Renal pelvis (tissue), 12 donors: ENCODE results near the gene PRSS48. TPM values are rescaled to one million over a fixed set of nuclear protein-coding genes. Genes with fewer than 3 reads are reported as not detected.
"Not testable (repeated sequence)": the region's sequence is repeated elsewhere in the genome, so short reads cannot be mapped to it uniquely, and the experiment has no call there.

Experiments
- DNase-seq: peaks from one replicate; pipeline ENCODE4 v3.0.0-alpha.2; 2013
- long read RNA-seq, 16 experiments: transcript quantifications; one replicate each; lab custom pipeline, GENCODE V29; 2026
- polyA plus RNA-seq, 3 donors: library from polyadenylated mRNA; unstranded; fragments of 120-200 nt; gene quantifications; one replicate each; pipeline ENCODE4 v1.2.1, GENCODE V29; 2013; ENCODE audit not compliant: insufficient read length in 3 of 3

PRSS48 gene, protein sequence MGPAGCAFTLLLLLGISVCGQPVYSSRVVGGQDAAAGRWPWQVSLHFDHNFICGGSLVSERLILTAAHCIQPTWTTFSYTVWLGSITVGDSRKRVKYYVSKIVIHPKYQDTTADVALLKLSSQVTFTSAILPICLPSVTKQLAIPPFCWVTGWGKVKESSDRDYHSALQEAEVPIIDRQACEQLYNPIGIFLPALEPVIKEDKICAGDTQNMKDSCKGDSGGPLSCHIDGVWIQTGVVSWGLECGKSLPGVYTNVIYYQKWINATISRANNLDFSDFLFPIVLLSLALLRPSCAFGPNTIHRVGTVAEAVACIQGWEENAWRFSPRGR
- polyA plus RNA-seq, result not detected
- long read RNA-seq, donor 1, result 0 reads
- long read RNA-seq, donor 2, result 0 reads
- long read RNA-seq, donor 3, result 0 reads
- long read RNA-seq, donor 4, result 0 reads
- long read RNA-seq, donor 5, result 0 reads
- long read RNA-seq, donor 6, result 0 reads
- long read RNA-seq, donor 7, result 0 reads
- long read RNA-seq, donor 8, result 0 reads
- long read RNA-seq, donor 9, result 0 reads
- long read RNA-seq, donor 10, result 0 reads
- long read RNA-seq, donor 11, result 0 reads
- long read RNA-seq, donor 12, result 0 reads
- long read RNA-seq, donor 13, result 0 reads
- long read RNA-seq, donor 14, result 0 reads
- long read RNA-seq, donor 15, result 0 reads
- long read RNA-seq, donor 16, result 0 reads

GRCh38 chr4:151276787-151277562, at the start of gene PRSS48:
Gene PRSS48 (plus strand): TSS chr4:151277161. CDS start chr4:151277173, 12 bp downstream.
- peak; percentile 40 for DNase-seq

DNA sequence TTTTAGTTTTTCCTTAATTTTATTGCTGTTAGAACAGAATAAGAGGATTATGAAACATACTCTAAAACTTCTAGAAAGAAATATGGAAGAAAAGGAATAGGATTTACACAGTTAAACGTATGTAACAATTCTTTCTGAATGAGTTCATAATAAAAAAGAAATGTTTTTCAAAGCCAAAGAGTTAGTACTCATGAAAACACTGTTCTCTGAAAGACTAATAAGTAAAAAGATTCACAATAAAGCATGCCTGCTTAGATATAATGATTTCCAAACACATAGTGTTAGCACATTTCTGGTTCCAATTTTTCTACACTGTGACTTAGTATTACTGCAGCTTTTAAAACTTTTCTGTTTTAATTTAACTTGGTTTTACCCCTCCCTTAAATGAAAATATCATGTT, 49.8 kb upstream of the PRSS48 start:
- no peak for DNase-seq

GRCh38 chr4:151227731-151228130, 49.2 kb upstream of the PRSS48 start:
- no peak for DNase-seq

DNA sequence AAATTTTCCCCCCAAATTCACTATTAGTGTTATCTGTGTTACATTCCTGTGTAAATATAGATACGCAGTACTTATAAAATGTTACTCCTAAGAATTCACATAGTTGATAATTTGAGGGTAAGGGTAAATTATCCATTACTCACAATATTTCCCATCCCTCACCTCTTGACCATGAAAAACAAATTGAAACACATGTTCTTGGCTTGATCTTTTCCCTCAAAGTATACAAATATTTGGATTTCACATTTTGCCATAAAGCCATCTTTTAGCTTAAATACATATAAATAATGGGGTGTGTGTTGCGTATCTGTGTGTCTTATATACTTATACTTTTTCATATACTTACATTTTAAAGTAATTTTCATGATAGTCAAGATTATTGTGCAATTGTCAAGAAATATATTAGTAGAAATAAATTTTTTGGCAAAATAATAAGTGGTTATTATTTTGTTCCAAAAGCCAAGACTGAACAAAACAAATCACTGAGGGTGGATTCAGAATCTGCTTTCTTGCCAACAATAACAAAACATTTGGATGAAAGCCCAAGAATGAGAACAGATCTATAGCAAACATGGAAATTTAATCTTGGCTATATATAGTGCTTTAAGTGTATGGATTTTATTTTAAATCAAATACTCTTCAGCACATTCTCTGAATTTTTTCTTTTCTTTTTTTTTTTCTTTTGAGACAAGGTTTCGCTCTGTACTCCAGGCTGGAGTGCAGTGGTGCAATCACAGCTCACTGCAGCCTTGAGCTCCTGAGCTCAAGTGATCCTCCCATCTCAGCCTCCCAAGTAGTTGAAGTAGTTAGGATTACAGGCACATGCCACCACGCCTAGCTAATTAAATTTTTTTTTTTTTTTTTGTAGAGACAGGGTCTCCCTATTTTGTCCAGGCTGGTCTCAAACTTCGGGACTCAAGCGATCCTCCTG, 48.5 kb upstream of the PRSS48 start:
- peak; percentile 51 for DNase-seq

DNA sequence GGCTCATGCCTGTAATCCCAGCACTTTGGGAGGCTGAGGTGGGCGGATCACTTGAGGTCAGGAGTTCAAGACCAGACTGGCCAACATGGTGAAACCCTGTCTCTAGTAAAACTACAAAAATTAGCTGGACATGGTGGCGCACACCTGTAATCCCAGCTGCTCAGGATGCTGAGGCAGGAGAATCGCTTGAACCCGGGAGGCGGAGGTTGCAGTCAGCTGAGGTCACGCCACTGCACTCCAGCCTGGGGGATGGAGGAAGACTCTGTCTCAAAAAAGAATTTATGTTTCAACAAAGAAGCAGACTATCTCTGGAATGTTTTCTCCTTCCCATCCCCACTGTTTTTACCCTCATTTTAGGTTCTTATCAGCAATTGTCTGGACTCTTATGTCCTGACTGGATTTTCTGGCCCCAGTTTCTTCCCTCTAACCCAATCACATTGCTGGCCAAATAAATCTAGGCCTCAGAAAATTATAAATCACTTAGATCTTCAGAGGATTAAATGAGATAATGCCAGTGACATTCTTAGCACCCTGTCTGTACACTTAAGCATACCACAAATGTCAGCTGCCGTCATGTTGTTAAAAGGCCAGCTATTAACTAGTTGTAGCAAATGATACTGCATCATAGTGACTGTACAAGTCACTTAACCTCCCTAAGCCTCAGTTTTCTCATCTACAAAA, 44.9 kb upstream of the PRSS48 start:
- DNase-seq, result no peak

DNA sequence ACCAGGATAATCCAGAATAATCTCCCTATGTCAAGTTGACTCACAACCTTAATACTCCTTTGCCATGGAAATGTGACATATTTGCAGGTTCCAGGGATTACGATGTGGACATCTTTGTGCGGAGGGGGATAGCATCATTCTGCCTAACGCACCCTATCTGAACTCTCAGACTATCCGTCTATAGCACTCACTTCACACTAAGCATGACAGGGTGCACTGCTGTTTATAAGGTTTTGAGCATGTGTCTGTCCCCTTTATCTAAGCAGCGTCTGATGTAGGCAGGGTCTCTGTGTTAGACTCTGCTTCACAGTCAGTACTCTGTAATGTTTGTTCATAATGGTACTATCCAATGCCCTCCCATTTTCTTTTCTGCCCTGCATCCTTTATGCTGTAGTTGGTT, 43.4 kb upstream of the PRSS48 start:
- no peak for DNase-seq

DNA sequence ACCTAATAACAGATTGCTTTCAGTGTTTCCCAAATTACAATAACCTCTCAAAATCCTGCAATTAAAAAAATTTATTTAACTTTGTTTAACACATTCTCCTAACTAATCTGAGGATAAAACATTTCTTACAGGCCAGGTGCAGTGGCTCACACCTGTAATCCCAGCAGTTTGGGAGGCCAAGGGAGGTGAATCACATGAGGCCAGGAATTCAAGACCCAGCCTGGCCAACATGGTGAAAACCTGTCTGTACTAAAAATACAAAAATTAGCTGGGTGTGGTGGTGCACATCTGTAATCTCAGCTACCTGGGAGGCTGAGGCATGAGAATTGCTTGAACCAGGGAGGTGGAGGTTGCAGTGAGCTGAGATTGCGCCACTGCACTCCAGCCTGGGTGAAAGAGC, 41.6 kb upstream of the PRSS48 start:
- DNase-seq, result not testable (repeated sequence)

- no peak for DNase-seq
Observed at GRCh38 chr4:151236036-151236435, 40.9 kb upstream of the PRSS48 start.

GRCh38 chr4:151238477-151238876, 38.5 kb upstream of the PRSS48 start:
- no peak for DNase-seq

- DNase-seq, result no peak
Observed at GRCh38 chr4:151239608-151240007, 37.4 kb upstream of the PRSS48 start.

- no peak for DNase-seq
Observed at GRCh38 chr4:151242305-151242704, 34.7 kb upstream of the PRSS48 start.

DNA sequence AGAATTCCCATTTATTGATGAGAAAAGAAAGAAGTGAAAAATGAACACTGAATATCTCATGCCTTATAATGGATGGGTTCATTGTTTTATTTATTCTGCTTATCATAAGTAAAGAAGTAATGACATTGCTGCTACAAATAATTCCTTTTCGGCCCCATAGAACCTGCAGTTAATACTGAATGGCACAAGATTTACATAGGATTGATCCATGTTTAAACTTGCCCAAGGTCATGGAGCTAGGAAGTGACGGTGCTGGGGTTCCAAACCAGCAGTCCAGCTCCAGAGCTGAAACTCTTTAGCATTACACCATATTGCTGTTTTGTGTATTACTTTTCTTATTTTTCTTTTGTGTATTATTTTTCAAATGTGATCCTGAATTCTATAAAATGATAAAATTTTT, 30.2 kb upstream of the PRSS48 start:
- no peak for DNase-seq

DNA sequence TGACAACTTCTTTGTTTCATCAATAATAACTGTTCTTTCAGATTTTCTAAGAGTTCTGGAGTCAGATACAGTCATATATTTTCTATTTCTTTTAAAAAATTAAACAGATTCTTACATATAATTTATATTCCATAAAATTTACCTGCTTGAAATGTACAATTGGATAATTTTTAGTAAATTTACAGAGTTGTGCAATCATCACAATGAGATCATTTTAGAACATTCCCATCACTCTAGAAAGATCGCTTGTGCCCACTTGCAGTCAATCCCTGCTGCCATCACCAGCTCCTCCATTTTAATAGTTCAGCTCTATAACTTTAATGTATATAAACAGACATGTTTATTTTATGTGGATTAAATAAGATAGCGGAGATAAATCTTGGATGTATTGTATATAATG, 29.6 kb upstream of the PRSS48 start:
- DNase-seq, result no peak

DNA sequence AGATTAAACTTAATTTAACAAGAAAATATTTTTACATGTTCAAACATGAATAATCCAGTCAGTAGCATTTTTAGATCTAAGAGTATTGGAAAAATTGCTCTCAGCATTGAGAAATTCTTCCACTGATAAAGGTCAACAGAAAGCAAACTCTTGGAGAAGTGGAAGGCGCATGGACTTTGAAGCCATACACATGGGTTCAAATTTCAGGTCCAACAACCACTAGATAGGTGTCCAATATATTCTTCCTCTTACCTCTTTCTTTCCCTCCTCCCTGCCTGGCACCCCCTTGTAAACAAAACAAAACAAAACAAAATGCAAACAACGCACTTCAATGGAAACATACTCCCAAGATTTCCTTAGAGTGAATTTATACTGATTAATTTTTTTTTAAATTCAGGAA, 28.4 kb upstream of the PRSS48 start:
- no peak for DNase-seq

GRCh38 chr4:151250706-151251105, 26.3 kb upstream of the PRSS48 start:
- no peak for DNase-seq

GRCh38 chr4:151251603-151252304, 25.2 kb upstream of the PRSS48 start:
- DNase-seq, result no peak

- not testable (repeated sequence) for DNase-seq
Observed at GRCh38 chr4:151255226-151255625, 21.7 kb upstream of the PRSS48 start.

GRCh38 chr4:151255680-151256079, 21.3 kb upstream of the PRSS48 start:
- DNase-seq, result not testable (repeated sequence)

DNA sequence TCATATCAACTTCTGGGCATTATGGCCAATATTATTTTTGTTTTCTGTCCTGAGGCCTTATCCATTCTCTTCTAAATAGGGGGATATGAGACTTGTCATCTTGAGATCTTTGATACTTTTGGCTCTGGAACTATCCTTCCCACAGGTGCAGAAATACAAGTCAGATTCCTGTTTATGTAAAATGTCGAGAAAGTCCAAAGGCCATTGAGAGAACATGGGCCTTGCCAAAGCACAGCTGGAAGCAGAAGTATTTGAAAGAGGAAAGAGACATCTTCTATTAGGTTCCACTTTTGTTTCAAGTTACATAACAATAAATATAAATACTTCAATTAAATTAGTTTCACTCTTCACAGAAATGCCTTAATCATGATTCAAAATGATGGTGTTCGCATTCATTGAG, 20.8 kb upstream of the PRSS48 start:
- DNase-seq, result no peak

GRCh38 chr4:151257704-151258103, 19.3 kb upstream of the PRSS48 start:
- no peak for DNase-seq
